ENCODE results near the gene BRCA1. TPM values are rescaled to one million over a fixed set of nuclear protein-coding genes. Genes with fewer than 3 reads are reported as not detected.

Gene BRCA1
- total RNA-seq, 1 experiment from 2014 or later: 44.1 TPM

DNA sequence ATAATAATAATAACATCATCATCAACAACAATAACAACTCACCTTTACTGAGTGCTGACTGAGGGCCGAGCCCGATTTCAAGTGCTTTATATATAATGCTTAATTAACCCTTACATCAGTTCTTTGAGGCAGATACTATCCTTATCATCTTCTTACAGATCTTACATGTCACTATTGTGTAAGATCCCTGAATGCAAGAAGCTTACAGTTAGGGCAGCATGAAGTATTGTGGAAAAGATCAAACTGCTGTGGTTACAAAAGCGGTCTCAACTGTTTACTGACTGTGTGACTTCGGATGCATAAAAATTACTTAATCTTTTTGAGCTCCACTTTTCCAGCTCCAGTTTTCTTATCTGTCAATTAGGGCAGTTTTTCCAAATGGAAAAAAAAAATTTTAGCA is 106.2 kb downstream of the BRCA1 start:
- POLR2A ChIA-PET: interaction anchor here (1.4 kb wide), 1 partner anchor 12 kb away, joined by 3 read pairs; no protein-coding TSS in a partner anchor
- H3K27me3 ChIP-seq (ENCODE audit: insufficient read depth, low read length): no peaks in the 10 kb centered on the region
- no peak overlapping the region for H3K27ac ChIP-seq (ENCODE audit: low read depth, low read length)
- H4K20me1 ChIP-seq (ENCODE audit: insufficient read depth): no peaks in the 10 kb centered on the region
- H3K79me2 ChIP-seq (ENCODE audit: insufficient read depth, low read length): peaks cover 8% of the 10 kb centered on the region; the same call in 1 of the 2 replicates
- no peak overlapping the region for H3K4me2 ChIP-seq (ENCODE audit: low read length)
- H3K36me3 ChIP-seq (ENCODE audit: control insufficient read depth in 1 of 2, insufficient read depth in 2 of 2, low read length in 2 of 2): peaks cover 0 to 9% of the 10 kb centered on the region in 2 experiments; a peak in 3 of 4 replicates
- no peak for TF ChIP-seq SP1 (IDR thresholded peaks at IDR 0.05; ENCODE audit: low read depth)
- no peak for TF ChIP-seq EZH2 (IDR thresholded peaks at IDR 0.05)
- no peak for TF ChIP-seq ZFX (IDR thresholded peaks at IDR 0.05)
- TF ChIP-seq, protein P1, sequence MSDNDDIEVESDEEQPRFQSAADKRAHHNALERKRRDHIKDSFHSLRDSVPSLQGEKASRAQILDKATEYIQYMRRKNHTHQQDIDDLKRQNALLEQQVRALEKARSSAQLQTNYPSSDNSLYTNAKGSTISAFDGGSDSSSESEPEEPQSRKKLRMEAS (IDR thresholded peaks at IDR 0.05): no peak
- TF ChIP-seq, protein P2, sequence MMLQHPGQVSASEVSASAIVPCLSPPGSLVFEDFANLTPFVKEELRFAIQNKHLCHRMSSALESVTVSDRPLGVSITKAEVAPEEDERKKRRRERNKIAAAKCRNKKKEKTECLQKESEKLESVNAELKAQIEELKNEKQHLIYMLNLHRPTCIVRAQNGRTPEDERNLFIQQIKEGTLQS (IDR thresholded peaks at IDR 0.05): no peak
- no peak for TF ChIP-seq CBX3 (IDR thresholded peaks at IDR 0.05; ENCODE audit: low read depth)
- no peak for TF ChIP-seq POLR2A (IDR thresholded peaks at IDR 0.05; ENCODE audit: borderline replicate concordance, extremely low read depth, insufficient read depth, insufficient read length)
- TF ChIP-seq SRF (IDR thresholded peaks at IDR 0.05; ENCODE audit: low read depth): no peak
- TF ChIP-seq REST (IDR thresholded peaks at IDR 0.05; ENCODE audit: low read depth): no peak
- TF ChIP-seq ZNF274 (IDR thresholded peaks at IDR 0.05; ENCODE audit: low read depth, low read length): no peak
- no peak for TF ChIP-seq ELF1 (IDR thresholded peaks at IDR 0.05; ENCODE audit: borderline replicate concordance, low read depth)
- TF ChIP-seq YY1 (IDR thresholded peaks at IDR 0.05; ENCODE audit: extremely low read depth, insufficient replicate concordance, low read depth, low read length): no peak
- TF ChIP-seq CEBPB (IDR thresholded peaks at IDR 0.05; ENCODE audit: low read depth): no peak
- no peak for TF ChIP-seq TCF7L2 (IDR thresholded peaks at IDR 0.05; ENCODE audit: borderline replicate concordance, extremely low read depth, insufficient read depth, insufficient read length)
- TF ChIP-seq JUND (IDR thresholded peaks at IDR 0.05): no peak
- TF ChIP-seq POLR2AphosphoS5 (IDR thresholded peaks at IDR 0.05; ENCODE audit: low read depth, low read length): no peak
- TF ChIP-seq, protein P3, sequence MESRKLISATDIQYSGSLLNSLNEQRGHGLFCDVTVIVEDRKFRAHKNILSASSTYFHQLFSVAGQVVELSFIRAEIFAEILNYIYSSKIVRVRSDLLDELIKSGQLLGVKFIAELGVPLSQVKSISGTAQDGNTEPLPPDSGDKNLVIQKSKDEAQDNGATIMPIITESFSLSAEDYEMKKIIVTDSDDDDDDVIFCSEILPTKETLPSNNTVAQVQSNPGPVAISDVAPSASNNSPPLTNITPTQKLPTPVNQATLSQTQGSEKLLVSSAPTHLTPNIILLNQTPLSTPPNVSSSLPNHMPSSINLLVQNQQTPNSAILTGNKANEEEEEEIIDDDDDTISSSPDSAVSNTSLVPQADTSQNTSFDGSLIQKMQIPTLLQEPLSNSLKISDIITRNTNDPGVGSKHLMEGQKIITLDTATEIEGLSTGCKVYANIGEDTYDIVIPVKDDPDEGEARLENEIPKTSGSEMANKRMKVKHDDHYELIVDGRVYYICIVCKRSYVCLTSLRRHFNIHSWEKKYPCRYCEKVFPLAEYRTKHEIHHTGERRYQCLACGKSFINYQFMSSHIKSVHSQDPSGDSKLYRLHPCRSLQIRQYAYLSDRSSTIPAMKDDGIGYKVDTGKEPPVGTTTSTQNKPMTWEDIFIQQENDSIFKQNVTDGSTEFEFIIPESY (IDR thresholded peaks at IDR 0.05; ENCODE audit: extremely low read depth, insufficient replicate concordance, low read length): no peak
- no peak for TF ChIP-seq SIN3A (IDR thresholded peaks at IDR 0.05; ENCODE audit: low read depth)
- no peak for TF ChIP-seq EGR1 (IDR thresholded peaks at IDR 0.05; ENCODE audit: low read depth)
- TF ChIP-seq CTCF (IDR thresholded peaks at IDR 0.05 in 2 of 3, conservative IDR thresholded peaks at IDR 0.05 in 1 of 3; ENCODE audit: borderline replicate concordance in 1 of 3, insufficient read depth in 1 of 3, low read depth in 2 of 3, low read length in 2 of 3): no peak
- H3K9me2 ChIP-seq (ENCODE audit: insufficient read depth): no peaks in the 10 kb centered on the region
- H3K9me3 ChIP-seq (ENCODE audit: control insufficient read depth in 1 of 2, insufficient read depth in 1 of 2, low read depth in 1 of 2, low read length in 2 of 2): no peaks in the 10 kb centered on the region
- H3K4me1 ChIP-seq (ENCODE audit: control insufficient read depth in 1 of 2, insufficient read depth in 2 of 2, low read length in 2 of 2): peaks cover 7 to 32% of the 10 kb centered on the region in 2 experiments; a peak in 3 of 4 replicates
- H2AFZ ChIP-seq (ENCODE audit: low read depth, low read length, poor library complexity, severe bottlenecking): no peak overlapping the region
- intact Hi-C loops (cut with micrococcal nuclease): no loop called here
- no peak for DNase-seq (ENCODE audit: low read depth, low spot score)
- H3K4me3 ChIP-seq (replicated peaks in 1 of 2; ENCODE audit: low read depth in 1 of 2, low read length in 2 of 2): no peak overlapping the region
- BruUV-seq (replicated peaks): no TSS peak
- no peak for ATAC-seq
- CTCF ChIA-PET: no interaction called here
- H3K9ac ChIP-seq (ENCODE audit: low read length): no peak overlapping the region
- RAD21 ChIA-PET (ENCODE audit: low non-redundant PET in 1 of 2, low total read pairs in 2 of 2, uncharacterized antibody in 2 of 2, unreplicated experiment in 2 of 2): no interaction called here
